ENCODE results near the gene ZFYVE1.

DNA sequence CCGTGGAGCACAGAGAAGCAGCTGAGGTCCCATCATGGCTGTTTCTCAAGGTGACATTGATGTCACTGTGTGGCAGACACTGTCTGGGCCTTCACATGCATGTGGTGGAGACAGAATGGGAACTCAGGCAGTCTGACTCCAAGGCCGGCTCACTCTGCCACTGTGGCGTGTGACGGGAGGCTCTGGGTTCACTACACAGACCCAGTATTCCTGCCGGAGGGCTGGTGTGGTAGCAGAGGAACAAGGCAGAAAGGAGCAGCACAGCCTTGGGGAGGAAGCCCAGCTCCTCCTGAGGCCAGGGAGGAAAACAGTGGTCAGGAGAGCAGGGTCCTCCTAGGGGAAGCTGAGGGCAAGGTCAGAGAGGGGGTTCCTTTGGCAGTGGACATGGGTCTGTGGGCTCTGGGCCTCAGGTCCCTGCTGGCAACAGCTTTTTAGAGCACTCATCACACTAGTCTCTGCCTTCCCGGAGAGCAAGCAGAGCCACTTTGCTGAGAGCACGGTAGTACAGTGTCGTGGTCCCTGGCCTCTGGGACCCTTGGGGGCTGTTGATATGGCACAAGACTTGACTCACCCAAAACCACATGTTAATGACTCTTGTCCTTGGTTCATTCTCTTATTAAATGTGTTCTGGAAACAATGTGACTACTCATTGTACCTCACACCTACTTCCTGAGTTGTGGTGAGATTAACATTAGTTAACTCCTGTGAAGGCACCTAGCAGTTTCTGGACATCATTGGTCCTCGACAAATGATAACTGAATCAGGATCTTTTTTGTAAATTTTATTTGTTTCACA is 79.3 kb downstream of the ZFYVE1 start:
- TF ChIP-seq CTCF (IDR thresholded peaks at IDR 0.05; ENCODE audit: extremely low read depth in 1 of 2, insufficient read depth in 1 of 2, low read depth in 1 of 2, low read length in 2 of 2) (no peak), POLR2A (IDR thresholded peaks at IDR 0.05; ENCODE audit: low read depth, low read length) (no peak), MAX (IDR thresholded peaks at IDR 0.05; ENCODE audit: insufficient read depth, insufficient read length) (no peak), POLR2AphosphoS5 (IDR thresholded peaks at IDR 0.05; ENCODE audit: insufficient read depth, low read depth, low read length) (no peak), EZH2 (IDR thresholded peaks at IDR 0.05; ENCODE audit: borderline replicate concordance, low read depth, low read length, severe bottlenecking) (no peak), FOS (IDR thresholded peaks at IDR 0.05; ENCODE audit: borderline replicate concordance, insufficient read depth, low read length) (no peak)
